Keratinocyte (primary cell): ENCODE results near the gene GTF3C5. TPM values are rescaled to one million over a fixed set of nuclear protein-coding genes. Genes with fewer than 3 reads are reported as not detected.

ENCODE experiments used
- DNase-seq: peaks from one replicate; pipeline ENCODE4 v3.0.0-alpha.2; 2011; ENCODE audit warnings: low read depth, missing footprints, low spot score
- FAIRE-seq: peaks from 2 replicates; lab custom pipeline; 2011; peaks lifted over from hg19 to GRCh38; lab: Jason Lieb, UNC
- H2AFZ ChIP-seq: 2 replicates; pipeline ENCODE4 v1.6.0; 2012; ENCODE audit warnings: low read length, control low read depth, inconsistent platforms; ENCODE audit not compliant: control insufficient read depth
- H3K27ac ChIP-seq: 2 replicates; pipeline ENCODE4 v1.5.1; 2011; ENCODE audit warnings: low read length; ENCODE audit not compliant: control insufficient read depth, insufficient read depth
- H3K27me3 ChIP-seq: 3 replicates; pipeline ENCODE4 v1.6.0; 2011; ENCODE audit warnings: low read length; ENCODE audit not compliant: control insufficient read depth, insufficient read depth; ENCODE audit errors: extremely low read depth
- H3K36me3 ChIP-seq, 2 experiments: 2 replicates in 1 of 2; 3 replicates in 1 of 2; pipeline ENCODE4 v1.5.1; 2011; ENCODE audit warnings: low read length in 2 of 2, mild to moderate bottlenecking in 1 of 2; ENCODE audit not compliant: control insufficient read depth in 2 of 2, insufficient read depth in 2 of 2; ENCODE audit errors: extremely low read depth in 1 of 2
- H3K4me1 ChIP-seq: 3 replicates; pipeline ENCODE4 v1.5.1; 2011; ENCODE audit warnings: low read length; ENCODE audit not compliant: control insufficient read depth, insufficient read depth; ENCODE audit errors: extremely low read depth
- H3K4me2 ChIP-seq: 3 replicates; pipeline ENCODE4 v1.6.0; 2011; ENCODE audit warnings: low read depth, low read length; ENCODE audit not compliant: control insufficient read depth, insufficient read depth; ENCODE audit errors: extremely low read depth
- H3K4me3 ChIP-seq, 3 experiments: fragments of 200-600 bp in 1 of 3; sonication (generic) in 1 of 3; 2 replicates in 2 of 3; 3 replicates in 1 of 3; pipeline ENCODE4 v1.5.1; 2011 to 2016; ENCODE audit warnings: low read length in 3 of 3, mild to moderate bottlenecking in 3 of 3, control low read depth in 2 of 3, inconsistent platforms in 1 of 3, low read depth in 1 of 3, mixed read lengths in 1 of 3, mixed run types in 1 of 3, moderate library complexity in 1 of 3; ENCODE audit not compliant: control insufficient read depth in 2 of 3, insufficient read depth in 2 of 3; ENCODE audit errors: extremely low read depth in 1 of 3
- H3K79me2 ChIP-seq: 2 replicates; pipeline ENCODE4 v1.6.0; 2012; ENCODE audit warnings: low read length; ENCODE audit not compliant: control insufficient read depth, insufficient read depth
- H3K9ac ChIP-seq: 3 replicates; pipeline ENCODE4 v1.6.0; 2011; ENCODE audit warnings: low read length; ENCODE audit not compliant: control insufficient read depth, insufficient read depth; ENCODE audit errors: extremely low read depth
- H3K9me1 ChIP-seq: 3 replicates; pipeline ENCODE4 v1.6.0; 2011; ENCODE audit warnings: low read length; ENCODE audit not compliant: control insufficient read depth, insufficient read depth; ENCODE audit errors: extremely low read depth
- H3K9me3 ChIP-seq: 2 replicates; pipeline ENCODE4 v1.5.1; 2012; ENCODE audit warnings: low read depth, low read length; ENCODE audit not compliant: control insufficient read depth
- H4K20me1 ChIP-seq: 3 replicates; pipeline ENCODE4 v1.6.0; 2011; ENCODE audit warnings: low read length; ENCODE audit not compliant: control insufficient read depth, insufficient read depth; ENCODE audit errors: extremely low read depth
- CTCF ChIP-seq, 3 experiments: IDR thresholded peaks in 1 of 3; conservative IDR thresholded peaks in 1 of 3; optimal IDR thresholded peaks in 1 of 3; 2 replicates in 2 of 3; 3 replicates in 1 of 3; pipeline versions ENCODE3 to v1.5.1; 2011; ENCODE audit warnings: low read length in 3 of 3, mild to moderate bottlenecking in 3 of 3, moderate library complexity in 2 of 3, control low read depth in 1 of 3, inconsistent platforms in 1 of 3; ENCODE audit not compliant: insufficient read depth in 2 of 3; ENCODE audit errors: extremely low read depth in 1 of 3
- EZH2 ChIP-seq: IDR thresholded peaks from one replicate; pipeline ENCODE4 v1.6.1; 2012; ENCODE audit warnings: inconsistent platforms, mild to moderate bottlenecking, low read length, moderate library complexity
- dilution Hi-C: fragments of 300-500 bp; cut with MboI; formaldehyde crosslinking; loops from one replicate; pipeline ENCODE4 v1.7.0; 2020; ENCODE audit warnings: low sequenced_read_pairs; ENCODE audit not compliant: extremely low pct_ligation_motif_present
- polyA plus RNA-seq, 5 experiments: library from polyadenylated mRNA; depleted of rRNA in 3 of 5; stranded (reverse) in 3 of 5; stranded (forward) in 1 of 5; unstranded in 1 of 5; fragments of >200 nt; gene quantifications; 1 replicate in 1 of 5; 2 replicates in 3 of 5; 3 replicates in 1 of 5; pipeline versions ENCODE4 v1.2.1 to v1.2.3, GENCODE V29; 2011 to 2012; ENCODE audit warnings: missing spikeins in 2 of 5, low read depth in 1 of 5, low replicate concordance in 1 of 5

Gene GTF3C5
- polyA plus RNA-seq, 1 donor (not counting 4 experiments of a cell fraction or from before 2014, with no cell fraction given), result 37.2 TPM

GRCh38 chr9:133014696-133015095, 16.1 kb upstream of the GTF3C5 start:
- H2AFZ ChIP-seq, result no peak overlapping the region
- H4K20me1 ChIP-seq, result no peaks in the 10 kb centered on the region
- H3K27me3 ChIP-seq, result peaks cover 3% of the 10 kb centered on the region
- no peaks in the 10 kb centered on the region for H3K9me1 ChIP-seq
- no peak overlapping the region for H3K4me2 ChIP-seq
- FAIRE-seq (no peak), DNase-seq (no peak)
- no peak overlapping the region for H3K4me3 ChIP-seq
- no peak overlapping the region for H3K27ac ChIP-seq
- H3K9ac ChIP-seq, result no peak overlapping the region
- no peaks in the 10 kb centered on the region for H3K36me3 ChIP-seq
- H3K4me1 ChIP-seq, result no peaks in the 10 kb centered on the region
- H3K79me2 ChIP-seq, result no peaks in the 10 kb centered on the region
- TF ChIP-seq EZH2 (no peak), CTCF (optimal IDR thresholded peaks at IDR 0.05 in 1 of 3, IDR thresholded peaks at IDR 0.05 in 1 of 3, conservative IDR thresholded peaks at IDR 0.05 in 1 of 3; ENCODE audit: extremely low read depth in 1 of 3, insufficient read depth in 2 of 3, low read length in 3 of 3) (no peak)
- dilution Hi-C loops, result no loop called here
- H3K9me3 ChIP-seq, result no peaks in the 10 kb centered on the region

- H2AFZ ChIP-seq, result no peak overlapping the region
- no peak overlapping the region for H3K9ac ChIP-seq
- H3K27me3 ChIP-seq, result no peaks in the 10 kb centered on the region
- H3K9me3 ChIP-seq, result no peaks in the 10 kb centered on the region
- no peaks in the 10 kb centered on the region for H3K9me1 ChIP-seq
- FAIRE-seq, result no peak
- H3K27ac ChIP-seq, result no peak overlapping the region
- no peak overlapping the region for H3K4me2 ChIP-seq
- H3K79me2 ChIP-seq, result no peaks in the 10 kb centered on the region
- H3K4me1 ChIP-seq, result no peaks in the 10 kb centered on the region
- no peak for DNase-seq
- H4K20me1 ChIP-seq, result no peaks in the 10 kb centered on the region
- H3K4me3 ChIP-seq, result no peak overlapping the region
- no peaks in the 10 kb centered on the region for H3K36me3 ChIP-seq
- dilution Hi-C loops, result no loop called here
- TF ChIP-seq EZH2 (no peak), CTCF (optimal IDR thresholded peaks at IDR 0.05 in 1 of 3, IDR thresholded peaks at IDR 0.05 in 1 of 3, conservative IDR thresholded peaks at IDR 0.05 in 1 of 3; ENCODE audit: extremely low read depth in 1 of 3, insufficient read depth in 2 of 3, low read length in 3 of 3) (no peak)
Observed at GRCh38 chr9:133023117-133023890, 7.5 kb upstream of the GTF3C5 start.
